Vagina (tissue), 2 donors: ENCODE measurements around the gene RASAL2.
"Not testable (repeated sequence)": the region's sequence is repeated elsewhere in the genome, so short reads cannot be mapped to it uniquely, and the experiment has no call there.

Experiments
- POLR2A ChIP-seq, 2 donors: fragments of 450-650 bp; IDR thresholded peaks; one replicate each; pipeline ENCODE4 v1.6.1; 2017; ENCODE audit warnings: antibody characterized with exemption in 2 of 2, mild to moderate bottlenecking in 2 of 2, moderate library complexity in 2 of 2
- POLR2AphosphoS5 ChIP-seq, 2 donors: sonication (generic); formaldehyde crosslinking; IDR thresholded peaks; one replicate each; pipeline ENCODE4 v1.9.0; 2017; ENCODE audit warnings: antibody characterized with exemption in 2 of 2, mild to moderate bottlenecking in 2 of 2, low read depth in 1 of 2; ENCODE audit not compliant: insufficient read depth in 1 of 2
- TF ChIP-seq, protein P1 (sequence below), 3 experiments: fragments of 450-650 bp in 2 of 3; fragments of 200-600 bp in 1 of 3; sonication (generic) in 1 of 3; IDR thresholded peaks; one replicate each; pipeline ENCODE4 v1.5.1; 2017 to 2019; ENCODE audit warnings: antibody characterized with exemption in 3 of 3, mild to moderate bottlenecking in 2 of 3, moderate library complexity in 2 of 3

DNA sequence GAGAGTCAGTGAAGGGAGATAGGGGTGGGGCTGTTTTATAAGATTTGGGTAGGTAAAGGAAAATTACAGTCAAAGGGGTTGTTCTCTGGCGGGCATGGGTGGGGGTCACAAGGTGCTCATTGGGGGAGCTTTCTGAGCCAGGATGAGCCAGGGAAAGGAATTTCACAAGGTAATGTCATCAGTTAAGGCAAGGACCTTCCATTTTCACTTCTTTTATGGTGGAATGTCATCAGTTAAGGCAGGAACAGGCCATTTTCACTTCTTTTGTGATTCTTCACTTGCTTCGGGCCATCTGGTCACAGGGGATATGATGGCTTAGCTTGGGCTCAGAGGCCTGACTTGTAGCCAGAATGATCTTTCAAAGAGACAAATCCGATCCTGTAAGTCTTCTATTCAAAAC is 159.7 kb downstream of the RASAL2 start:
- TF ChIP-seq, protein P1, sequence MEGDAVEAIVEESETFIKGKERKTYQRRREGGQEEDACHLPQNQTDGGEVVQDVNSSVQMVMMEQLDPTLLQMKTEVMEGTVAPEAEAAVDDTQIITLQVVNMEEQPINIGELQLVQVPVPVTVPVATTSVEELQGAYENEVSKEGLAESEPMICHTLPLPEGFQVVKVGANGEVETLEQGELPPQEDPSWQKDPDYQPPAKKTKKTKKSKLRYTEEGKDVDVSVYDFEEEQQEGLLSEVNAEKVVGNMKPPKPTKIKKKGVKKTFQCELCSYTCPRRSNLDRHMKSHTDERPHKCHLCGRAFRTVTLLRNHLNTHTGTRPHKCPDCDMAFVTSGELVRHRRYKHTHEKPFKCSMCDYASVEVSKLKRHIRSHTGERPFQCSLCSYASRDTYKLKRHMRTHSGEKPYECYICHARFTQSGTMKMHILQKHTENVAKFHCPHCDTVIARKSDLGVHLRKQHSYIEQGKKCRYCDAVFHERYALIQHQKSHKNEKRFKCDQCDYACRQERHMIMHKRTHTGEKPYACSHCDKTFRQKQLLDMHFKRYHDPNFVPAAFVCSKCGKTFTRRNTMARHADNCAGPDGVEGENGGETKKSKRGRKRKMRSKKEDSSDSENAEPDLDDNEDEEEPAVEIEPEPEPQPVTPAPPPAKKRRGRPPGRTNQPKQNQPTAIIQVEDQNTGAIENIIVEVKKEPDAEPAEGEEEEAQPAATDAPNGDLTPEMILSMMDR (IDR thresholded peaks at IDR 0.05): not testable (repeated sequence)
- not testable (repeated sequence) for TF ChIP-seq POLR2AphosphoS5 (IDR thresholded peaks at IDR 0.05; ENCODE audit: insufficient read depth in 1 of 2, low read depth in 1 of 2); POLR2A (IDR thresholded peaks at IDR 0.05)
